ENCODE data around the gene MPHOSPH9. TPM values are rescaled to one million over a fixed set of nuclear protein-coding genes. Genes with fewer than 3 reads are reported as not detected.

The MPHOSPH9 gene
- polyA plus RNA-seq, 1 donor (not counting 4 experiments of a cell fraction or from before 2014, with no cell fraction given) = 10.7 TPM

GRCh38 chr12:123231931-123232330 lies 1.0 kb downstream of the MPHOSPH9 start:
- Histone ChIP-seq H3K79me2 (ENCODE audit: control insufficient read depth, insufficient read depth, low read length) (peaks cover 41% of the 10 kb centered on the region), H3K27ac (ENCODE audit: control insufficient read depth, insufficient read depth, low read length) (peak overlapping the region; percentile 76), H3K4me3 (ENCODE audit: control insufficient read depth in 2 of 3, extremely low read depth in 1 of 3, insufficient read depth in 2 of 3, low read depth in 1 of 3, low read length in 3 of 3) (peak overlapping the region; percentile 66 to 98 (median 97)), H3K36me3 (ENCODE audit: control insufficient read depth in 2 of 2, extremely low read depth in 1 of 2, insufficient read depth in 2 of 2, low read length in 2 of 2) (peaks cover 3 to 9% of the 10 kb centered on the region in 2 experiments), H3K27me3 (ENCODE audit: control insufficient read depth, extremely low read depth, insufficient read depth, low read length) (no peaks in the 10 kb centered on the region), H3K9ac (ENCODE audit: control insufficient read depth, extremely low read depth, insufficient read depth, low read length) (peak overlapping the region; percentile 85), H3K9me1 (ENCODE audit: control insufficient read depth, extremely low read depth, insufficient read depth, low read length) (no peaks in the 10 kb centered on the region), H2AFZ (ENCODE audit: control insufficient read depth, low read length) (peak overlapping the region; percentile 95), H4K20me1 (ENCODE audit: control insufficient read depth, extremely low read depth, insufficient read depth, low read length) (no peaks in the 10 kb centered on the region), H3K4me1 (ENCODE audit: control insufficient read depth, extremely low read depth, insufficient read depth, low read length) (peaks cover 19% of the 10 kb centered on the region), H3K4me2 (ENCODE audit: control insufficient read depth, extremely low read depth, insufficient read depth, low read depth, low read length) (peak overlapping the region; percentile 90), H3K9me3 (ENCODE audit: control insufficient read depth, low read depth, low read length) (no peaks in the 10 kb centered on the region)
- TF ChIP-seq CTCF (optimal IDR thresholded peaks at IDR 0.05 in 1 of 3, IDR thresholded peaks at IDR 0.05 in 1 of 3, conservative IDR thresholded peaks at IDR 0.05 in 1 of 3; ENCODE audit: extremely low read depth in 1 of 3, insufficient read depth in 2 of 3, low read length in 3 of 3) (no peak), EZH2 (IDR thresholded peaks at IDR 0.05; ENCODE audit: low read length) (no peak)
- dilution Hi-C loops (cut with MboI; ENCODE audit: extremely low pct_ligation_motif_present, low sequenced_read_pairs) = no loop called here
- DNase-seq (ENCODE audit: low read depth, low spot score) (no peak), FAIRE-seq (no peak)

- no peak for FAIRE-seq
- Histone ChIP-seq H3K9me1 (ENCODE audit: control insufficient read depth, extremely low read depth, insufficient read depth, low read length) (no peaks in the 10 kb centered on the region), H3K27ac (ENCODE audit: control insufficient read depth, insufficient read depth, low read length) (no peak overlapping the region), H3K79me2 (ENCODE audit: control insufficient read depth, insufficient read depth, low read length) (peaks cover 18% of the 10 kb centered on the region), H3K4me3 (ENCODE audit: control insufficient read depth in 2 of 3, extremely low read depth in 1 of 3, insufficient read depth in 2 of 3, low read depth in 1 of 3, low read length in 3 of 3) (no peak overlapping the region), H3K9me3 (ENCODE audit: control insufficient read depth, low read depth, low read length) (no peaks in the 10 kb centered on the region), H3K4me2 (ENCODE audit: control insufficient read depth, extremely low read depth, insufficient read depth, low read depth, low read length) (no peak overlapping the region), H4K20me1 (ENCODE audit: control insufficient read depth, extremely low read depth, insufficient read depth, low read length) (no peaks in the 10 kb centered on the region), H3K27me3 (ENCODE audit: control insufficient read depth, extremely low read depth, insufficient read depth, low read length) (no peaks in the 10 kb centered on the region), H3K36me3 (ENCODE audit: control insufficient read depth in 2 of 2, extremely low read depth in 1 of 2, insufficient read depth in 2 of 2, low read length in 2 of 2) (peaks cover 0 to 3% of the 10 kb centered on the region in 2 experiments), H3K4me1 (ENCODE audit: control insufficient read depth, extremely low read depth, insufficient read depth, low read length) (peaks cover 8% of the 10 kb centered on the region), H2AFZ (ENCODE audit: control insufficient read depth, low read length) (no peak overlapping the region), H3K9ac (ENCODE audit: control insufficient read depth, extremely low read depth, insufficient read depth, low read length) (no peak overlapping the region)
- dilution Hi-C loops (cut with MboI; ENCODE audit: extremely low pct_ligation_motif_present, low sequenced_read_pairs) = no loop called here
- TF ChIP-seq CTCF (optimal IDR thresholded peaks at IDR 0.05 in 1 of 3, IDR thresholded peaks at IDR 0.05 in 1 of 3, conservative IDR thresholded peaks at IDR 0.05 in 1 of 3; ENCODE audit: extremely low read depth in 1 of 3, insufficient read depth in 2 of 3, low read length in 3 of 3) (no peak), EZH2 (IDR thresholded peaks at IDR 0.05; ENCODE audit: low read length) (no peak)
- DNase-seq (ENCODE audit: low read depth, low spot score) = no peak
Measured at GRCh38 chr12:123229051-123229450, 3.9 kb downstream of the MPHOSPH9 start.
